Measurements from ENCODE around the gene CRHR1.

The CRHR1 gene

DNA sequence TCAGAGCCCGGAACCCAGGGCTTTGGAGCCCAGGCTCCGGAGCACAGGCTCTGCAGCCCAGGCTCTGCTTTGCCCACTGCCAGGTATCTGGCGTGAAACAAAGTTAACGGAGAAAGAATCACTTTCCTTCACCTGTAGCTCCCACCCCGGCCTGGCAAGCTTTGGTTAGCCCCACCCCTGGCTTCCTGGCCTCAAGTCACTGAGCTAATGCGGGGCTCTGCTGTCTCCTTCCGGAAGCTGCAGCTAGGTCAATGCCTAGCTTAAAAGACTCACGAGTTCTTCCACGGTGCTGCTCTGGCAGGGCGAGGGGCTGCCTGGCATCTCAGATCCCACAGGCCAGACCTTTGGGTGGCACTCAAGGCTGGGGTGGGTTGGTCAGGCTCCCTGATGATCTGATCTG lies 39.5 kb downstream of the CRHR1 start:
- DNase-seq (ENCODE audit: low read depth in 2 of 2) = no peak

DNA sequence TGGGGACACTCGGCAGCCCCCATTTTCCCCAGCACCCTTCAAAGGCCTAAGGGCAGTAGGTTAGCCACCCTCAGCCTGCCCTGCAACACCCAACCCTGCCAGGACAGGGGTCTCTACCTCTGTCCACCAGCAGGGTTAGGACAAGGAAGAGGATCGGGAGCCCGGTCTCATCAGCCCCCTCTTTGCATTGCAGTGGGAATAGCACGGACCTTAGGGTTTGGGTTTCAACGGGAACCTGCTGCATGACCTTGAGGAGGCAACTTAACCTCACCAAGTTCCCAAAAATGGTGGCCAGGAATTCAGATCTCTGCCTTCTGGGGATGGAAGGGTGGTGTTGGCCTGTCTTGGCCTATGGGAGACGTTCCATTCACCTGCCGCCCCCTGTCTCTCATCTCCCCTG lies 40.4 kb downstream of the CRHR1 start:
- no peak for DNase-seq (ENCODE audit: low read depth in 2 of 2)

DNA sequence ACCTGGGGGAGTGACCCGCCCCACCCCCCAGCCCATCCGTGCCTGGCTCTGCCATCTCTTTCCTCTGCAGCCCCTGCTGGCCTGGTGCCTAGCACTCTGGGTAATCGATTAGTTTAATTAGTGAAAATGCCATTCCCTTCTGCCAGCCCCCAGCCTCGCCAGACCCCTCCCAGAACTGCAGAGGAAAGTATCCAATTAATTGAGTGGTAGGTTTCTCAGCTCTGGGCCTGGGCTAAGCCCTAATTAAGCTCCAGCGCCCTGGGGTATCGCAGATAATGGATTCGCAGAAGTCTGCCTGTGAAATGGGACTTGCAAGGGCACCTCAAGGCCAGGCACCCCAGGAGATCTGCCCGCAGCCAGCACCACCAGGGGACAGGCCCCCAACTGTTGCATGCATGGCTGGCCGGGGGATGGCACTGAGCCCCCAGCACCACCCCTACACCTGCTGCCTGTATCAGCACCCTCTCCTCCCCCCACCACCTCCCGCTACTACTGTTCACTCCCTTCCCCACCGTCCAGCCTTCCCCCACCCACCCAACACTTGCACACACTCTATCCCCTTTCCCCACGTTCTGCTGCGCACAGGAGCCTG lies 40.9 kb downstream of the CRHR1 start:
- no peak for DNase-seq (ENCODE audit: low read depth in 2 of 2)

DNA sequence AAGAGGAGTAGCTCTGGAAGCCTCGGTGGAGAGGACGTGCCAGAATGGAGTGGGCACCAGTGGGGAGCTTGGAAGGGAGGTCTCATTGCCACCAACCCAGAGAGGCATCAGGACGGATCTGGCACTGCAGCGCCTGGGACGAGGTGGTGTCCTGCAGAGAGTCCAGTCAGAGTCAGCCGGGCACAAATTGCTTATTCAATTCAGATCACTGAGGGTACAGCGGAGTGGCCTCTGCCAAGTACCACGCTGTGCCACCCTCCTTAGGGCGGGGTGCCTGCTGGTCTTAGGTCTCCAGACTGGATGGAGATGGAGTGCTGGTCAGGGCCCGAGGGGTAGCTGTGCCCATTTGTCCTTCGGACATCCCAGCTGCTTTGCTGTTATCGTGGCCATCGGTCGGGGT lies 41.7 kb downstream of the CRHR1 start:
- no peak for DNase-seq (ENCODE audit: low read depth in 2 of 2)

DNA sequence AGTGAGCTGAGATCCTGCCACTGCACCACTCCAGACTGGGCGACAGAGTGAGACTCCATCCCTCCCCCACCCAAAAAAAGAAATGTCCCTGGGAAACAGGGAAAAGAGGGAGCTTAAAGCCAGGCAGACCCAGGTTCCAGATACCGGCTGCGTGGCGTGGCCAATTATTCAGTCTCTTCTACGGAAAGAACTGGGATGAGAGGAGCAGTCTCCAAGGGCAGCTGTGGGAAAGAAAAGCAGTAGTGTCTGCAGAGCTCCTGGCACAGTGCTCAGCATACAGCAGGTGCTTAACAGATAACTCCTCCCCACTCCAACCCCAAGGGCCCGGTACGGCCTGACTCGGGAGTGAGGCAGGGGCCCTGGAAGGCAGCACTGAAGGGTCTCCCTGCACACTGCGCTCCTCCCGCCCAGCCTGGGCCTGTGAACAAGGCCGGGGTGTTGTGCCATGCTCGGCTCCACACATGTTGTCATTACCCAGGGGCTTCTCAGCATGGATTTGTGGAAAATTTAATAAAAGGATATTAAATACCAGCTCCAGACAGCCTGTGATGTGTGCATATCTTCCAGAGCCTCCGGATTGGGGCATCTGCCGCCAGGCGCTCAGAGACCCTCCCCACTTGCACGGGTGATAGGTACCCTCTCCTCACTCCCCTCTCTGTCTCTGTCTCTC lies 42.9 kb downstream of the CRHR1 start:
- DNase-seq (ENCODE audit: low read depth in 2 of 2) = no peak

DNA sequence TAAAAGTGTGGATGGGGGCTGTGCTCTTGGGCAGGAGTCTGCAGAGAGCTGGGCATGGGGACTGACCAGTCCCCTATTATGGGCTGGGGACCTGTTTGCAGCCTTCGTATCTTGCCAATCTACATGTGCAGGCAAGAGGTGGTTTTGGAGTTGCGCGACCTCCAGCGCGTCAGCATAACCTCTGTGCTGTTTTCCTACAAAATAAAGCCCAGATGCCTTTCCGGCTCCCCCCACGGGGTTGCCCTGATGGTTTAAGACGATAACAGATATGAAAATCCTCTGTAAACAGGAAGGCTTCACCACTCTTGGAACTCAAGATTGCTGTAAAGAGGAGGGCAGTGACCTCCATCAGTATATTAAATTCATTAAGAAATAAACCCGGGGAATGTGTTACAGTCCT lies 44.1 kb downstream of the CRHR1 start:
- no peak for DNase-seq (ENCODE audit: low read depth in 2 of 2)

DNA sequence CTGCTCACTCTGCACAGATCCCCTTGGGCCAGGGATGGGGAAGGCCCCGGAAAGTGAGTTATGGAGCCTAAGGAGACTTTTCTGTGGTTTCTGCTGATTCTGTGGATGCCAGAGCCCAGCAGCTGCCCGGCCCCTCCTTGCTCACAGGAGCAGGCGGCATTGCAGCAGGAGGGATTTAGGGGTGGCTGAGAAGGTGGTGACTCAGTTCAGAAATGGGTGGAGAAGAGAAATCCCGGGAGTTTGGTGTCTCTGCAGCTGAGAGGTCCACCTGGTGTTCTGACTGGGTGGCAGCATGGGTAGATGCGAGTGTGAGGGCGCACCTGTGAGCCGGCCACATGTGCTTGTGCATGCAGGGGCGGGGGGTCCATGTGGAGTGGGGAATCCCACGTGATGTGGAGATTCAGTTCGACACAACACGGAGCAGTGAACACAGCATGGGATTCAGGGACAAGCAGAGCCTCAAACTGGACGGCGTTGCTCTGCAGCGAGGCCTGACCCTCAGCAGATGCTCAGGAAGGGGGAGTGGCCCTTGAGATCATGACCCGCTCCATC lies 44.5 kb downstream of the CRHR1 start:
- DNase-seq (ENCODE audit: low read depth in 2 of 2) = no peak

DNA sequence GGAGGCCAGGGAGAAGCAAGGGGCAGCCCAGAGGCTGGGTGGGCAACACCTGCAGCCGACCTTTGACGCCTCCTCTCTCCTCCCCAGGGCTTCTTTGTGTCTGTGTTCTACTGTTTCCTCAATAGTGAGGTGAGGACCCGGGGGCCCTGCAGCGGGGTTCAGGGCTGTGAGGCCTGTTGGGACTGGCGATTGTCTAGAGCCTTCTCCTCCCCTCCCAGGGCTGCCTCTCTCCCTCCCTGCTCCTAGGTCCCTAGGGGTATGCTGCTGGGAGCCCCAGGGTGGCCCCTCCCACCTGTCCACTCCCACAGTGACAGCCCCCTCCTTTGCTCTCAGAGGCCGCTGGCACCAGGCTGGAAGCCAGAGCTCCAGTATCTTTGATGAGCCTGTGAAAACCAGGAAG lies 49.8 kb downstream of the CRHR1 start:
- DNase-seq (ENCODE audit: low read depth in 2 of 2) = no peak

DNA sequence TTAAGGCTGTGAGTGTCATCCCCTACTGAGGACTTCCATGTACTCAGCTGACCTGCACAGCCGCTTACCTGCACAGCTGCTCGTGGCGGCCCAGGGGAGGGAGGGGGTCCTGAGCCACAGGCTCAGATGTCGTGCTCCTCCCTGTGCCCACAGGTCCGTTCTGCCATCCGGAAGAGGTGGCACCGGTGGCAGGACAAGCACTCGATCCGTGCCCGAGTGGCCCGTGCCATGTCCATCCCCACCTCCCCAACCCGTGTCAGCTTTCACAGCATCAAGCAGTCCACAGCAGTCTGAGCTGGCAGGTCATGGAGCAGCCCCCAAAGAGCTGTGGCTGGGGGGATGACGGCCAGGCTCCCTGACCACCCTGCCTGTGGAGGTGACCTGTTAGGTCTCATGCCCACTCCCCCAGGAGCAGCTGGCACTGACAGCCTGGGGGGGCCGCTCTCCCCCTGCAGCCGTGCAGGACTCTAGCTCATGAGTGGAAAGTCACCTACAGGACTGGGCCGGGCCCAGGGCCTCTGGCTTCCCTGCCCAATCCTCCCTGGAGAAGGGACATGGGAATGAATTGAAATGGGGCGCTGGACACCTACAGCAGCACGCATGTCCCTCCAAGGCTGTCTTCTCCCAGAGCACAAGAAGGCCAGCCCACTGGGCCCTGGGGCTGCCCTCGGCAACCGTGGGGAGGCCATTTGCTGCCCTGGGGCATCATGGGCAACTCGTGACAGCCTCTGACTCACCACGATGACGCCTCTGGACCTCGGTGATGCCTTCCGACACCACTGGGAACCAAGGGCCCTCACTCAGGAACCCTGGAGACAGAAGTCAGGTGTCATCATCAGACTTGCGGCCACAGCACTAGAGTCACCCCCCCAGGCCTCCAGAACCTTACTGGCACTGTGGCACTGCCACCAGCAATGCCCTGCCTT lies 50.6 kb downstream of the CRHR1 start:
- DNase-seq (ENCODE audit: low read depth in 2 of 2) = no peak

DNA sequence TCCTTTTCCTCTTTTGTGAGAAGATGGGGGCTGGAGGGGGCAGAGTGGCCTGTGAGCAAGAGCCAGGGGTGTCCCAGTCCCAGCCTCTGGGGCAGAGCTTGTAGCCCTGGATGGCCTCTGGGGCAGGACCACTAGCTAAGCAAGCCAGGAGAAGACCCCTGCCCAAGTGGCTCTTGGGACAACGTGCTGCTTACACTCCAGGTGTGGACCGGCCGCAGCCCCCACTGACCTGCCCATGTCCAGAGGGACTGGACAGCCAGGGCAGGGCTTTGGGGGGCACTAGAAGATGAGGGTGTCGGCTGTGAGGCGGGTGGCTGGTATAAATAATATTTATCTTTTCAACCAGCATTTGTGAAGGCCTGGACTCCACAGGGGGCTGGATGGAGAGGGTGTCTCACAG lies 51.4 kb downstream of the CRHR1 start:
- DNase-seq (ENCODE audit: low read depth in 2 of 2) = no peak

DNA sequence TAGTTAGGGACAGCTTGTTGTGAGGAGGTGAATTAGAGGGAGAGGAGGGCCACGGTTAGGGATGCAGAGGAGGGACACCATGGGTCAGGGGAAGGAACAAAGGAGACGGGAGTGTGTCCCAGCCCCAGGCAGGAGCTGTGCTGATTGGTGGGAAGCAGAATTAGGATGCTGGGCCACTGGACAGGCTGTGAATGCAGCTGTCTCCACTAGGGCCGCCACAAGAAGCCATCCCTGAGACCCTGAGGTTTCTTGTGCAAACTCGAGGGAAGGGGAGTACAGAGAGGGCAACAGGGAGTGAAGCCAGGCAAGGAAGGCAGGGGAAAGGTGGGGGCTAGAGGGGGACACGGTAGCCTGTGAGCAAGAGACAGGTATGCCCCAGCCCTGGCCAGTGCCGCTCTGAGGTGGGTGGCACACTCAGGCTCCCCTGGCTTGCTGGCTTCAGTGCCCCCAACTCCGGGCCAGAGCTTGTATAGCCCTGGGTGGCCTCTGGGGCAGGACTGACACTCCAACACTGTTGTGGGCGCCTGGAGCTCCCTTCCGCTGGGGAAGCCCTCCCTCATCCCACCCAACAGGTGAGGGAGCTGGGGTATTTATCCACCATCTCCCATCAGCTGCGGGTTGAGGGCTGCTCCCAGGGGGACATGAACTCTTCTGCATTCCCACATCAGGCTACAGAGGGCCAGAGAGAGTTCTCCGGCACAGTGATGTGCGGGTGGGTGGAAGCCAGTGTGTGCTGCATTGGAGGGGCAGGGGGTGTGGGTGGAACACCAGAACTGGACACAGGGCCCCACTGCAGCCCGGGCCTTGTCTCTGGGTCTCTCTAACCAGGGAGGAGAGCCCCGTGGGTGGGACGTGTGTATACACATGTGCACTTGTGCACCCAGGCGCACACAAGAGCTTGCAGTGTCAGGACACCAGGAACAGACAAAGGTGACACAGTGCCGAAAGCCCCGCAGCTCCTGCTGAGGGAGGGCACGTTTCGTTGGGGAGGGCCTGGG lies 52.2 kb downstream of the CRHR1 start:
- DNase-seq (ENCODE audit: low read depth in 2 of 2) = no peak

DNA sequence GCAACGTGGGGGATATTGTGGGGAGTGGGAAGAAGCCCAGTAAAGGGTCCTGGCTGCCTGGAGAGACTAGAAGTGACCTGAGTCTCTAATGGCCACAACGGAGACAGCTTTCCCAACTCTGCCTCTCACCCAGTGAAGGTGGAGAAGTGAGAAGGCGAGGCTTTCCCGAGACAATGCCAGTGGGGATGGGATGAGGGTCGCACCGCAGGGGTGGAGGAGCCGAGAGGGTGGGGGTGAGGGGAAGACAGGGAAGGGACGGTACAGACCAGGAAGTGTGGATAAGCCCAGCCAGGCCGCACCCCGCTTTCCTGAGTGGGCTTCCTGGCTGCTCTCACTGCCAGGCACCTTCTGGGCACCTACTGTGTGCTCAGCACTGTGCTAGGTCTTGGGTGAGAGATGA lies 53.1 kb downstream of the CRHR1 start:
- no peak for DNase-seq (ENCODE audit: low read depth in 2 of 2)

DNA sequence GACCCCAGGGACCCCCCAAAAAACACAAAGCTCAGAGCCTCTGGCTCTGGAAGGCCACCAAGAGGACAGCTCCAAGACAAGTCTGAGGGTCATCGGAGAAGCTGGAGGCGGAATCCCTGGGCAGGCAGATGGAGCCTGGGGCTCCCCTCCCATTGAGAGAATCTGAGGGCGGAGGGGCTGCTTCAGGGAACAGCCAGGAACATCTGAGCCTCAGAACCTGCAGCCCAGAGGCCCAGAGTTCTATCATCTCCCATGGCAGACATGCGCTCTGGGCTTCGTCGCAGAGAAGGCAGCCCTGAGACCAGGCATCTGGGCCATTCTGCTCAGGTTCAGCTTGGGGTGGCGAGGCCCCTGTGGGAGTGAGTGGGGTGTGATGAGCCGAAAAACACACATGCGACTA lies 53.5 kb downstream of the CRHR1 start:
- no peak for DNase-seq (ENCODE audit: low read depth in 2 of 2)

DNA sequence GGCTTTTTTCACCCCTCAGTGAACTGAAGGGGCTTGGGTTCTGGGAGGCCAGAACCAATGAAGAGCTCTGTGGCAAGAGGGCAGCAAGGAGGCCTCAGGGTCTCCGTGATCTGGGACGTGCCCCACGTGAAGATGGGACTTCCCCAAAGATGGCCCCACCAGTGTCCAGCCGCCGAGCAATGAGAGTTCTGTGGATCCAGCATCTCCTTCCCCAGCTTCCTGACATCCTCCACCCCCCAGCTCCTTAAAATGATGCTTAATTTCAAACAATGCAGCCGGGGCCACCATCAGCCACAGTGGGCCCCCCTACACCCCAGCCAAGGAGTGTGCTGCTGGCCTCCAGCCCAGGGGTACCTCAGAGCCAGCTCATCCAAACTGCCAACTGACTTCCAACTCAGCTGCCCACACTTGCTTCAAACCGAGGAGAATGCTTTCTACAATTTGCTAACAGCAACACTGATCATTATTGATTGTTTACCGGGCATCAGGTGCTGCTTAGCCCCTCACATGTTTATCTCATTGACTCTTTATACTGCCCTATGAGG lies 54.7 kb downstream of the CRHR1 start:
- no peak for DNase-seq (ENCODE audit: low read depth in 2 of 2)

DNA sequence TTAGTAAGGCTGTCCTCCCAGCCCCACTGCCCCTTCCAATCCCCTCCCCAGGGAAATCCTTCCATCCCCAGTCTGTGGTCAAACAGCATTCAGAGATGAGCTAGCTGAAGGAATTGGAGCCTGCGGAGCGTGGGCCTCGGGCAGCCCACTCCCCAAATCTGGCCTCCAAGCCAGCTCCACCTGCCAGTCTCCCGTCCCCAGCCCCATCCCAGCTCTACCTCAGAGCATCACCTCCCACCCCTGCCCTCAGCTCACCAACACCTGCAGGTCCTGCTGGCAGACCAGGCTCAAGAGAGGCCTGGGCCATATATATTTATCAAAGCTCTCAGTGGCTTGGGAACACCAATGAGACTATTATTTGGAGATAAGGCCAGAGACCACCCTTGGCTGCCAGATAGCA lies 55.3 kb downstream of the CRHR1 start:
- DNase-seq (ENCODE audit: low read depth in 2 of 2) = no peak

DNA sequence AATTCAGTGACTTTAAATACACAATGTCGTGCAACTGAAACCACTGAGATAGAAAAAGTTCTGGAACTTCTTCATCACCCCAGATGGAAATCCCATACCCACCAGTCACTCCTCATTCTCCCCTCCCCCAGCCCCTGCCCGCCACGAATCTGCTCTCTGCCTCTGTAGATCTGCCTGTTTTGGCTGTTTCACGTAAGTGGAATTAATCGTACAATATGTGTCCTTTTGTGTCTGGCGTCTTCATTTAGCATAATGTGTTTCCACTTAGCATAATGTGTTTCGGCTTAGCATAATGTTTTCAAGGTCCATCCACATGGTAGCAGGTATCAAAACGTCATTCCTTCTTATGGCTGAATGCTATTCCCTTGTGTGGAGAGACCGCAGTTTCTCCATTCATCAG lies 57.1 kb downstream of the CRHR1 start:
- DNase-seq (ENCODE audit: low read depth in 2 of 2) = no peak

DNA sequence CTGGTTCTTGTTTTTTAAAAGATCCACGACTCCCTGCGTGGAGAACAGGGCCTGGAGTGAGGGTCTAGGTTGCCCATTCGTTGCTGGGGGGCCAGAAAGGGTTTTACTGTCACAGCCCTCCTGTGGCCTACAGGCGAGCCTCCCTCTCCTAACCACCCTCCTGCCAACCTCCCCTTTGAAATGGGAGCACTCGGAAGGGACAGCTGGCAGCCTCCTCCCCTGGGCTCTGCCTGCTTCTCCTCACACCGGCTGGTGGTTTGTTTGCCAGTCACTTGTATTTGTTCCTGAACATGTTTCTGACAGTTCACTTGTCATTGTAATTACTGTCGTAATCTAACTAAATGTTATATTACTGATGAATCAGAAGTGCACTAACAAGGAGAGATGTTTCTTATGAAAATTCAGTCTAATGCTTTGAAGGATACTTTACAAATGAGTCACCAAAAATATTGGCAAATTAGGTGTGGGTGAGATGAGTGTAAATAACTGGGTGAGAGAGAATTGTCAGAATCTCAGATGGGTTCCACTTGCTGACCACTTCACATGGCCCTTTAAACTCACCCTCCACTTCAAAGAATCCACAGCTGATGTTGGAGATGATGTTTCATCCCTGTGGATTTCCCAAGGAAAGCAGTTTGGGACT lies 57.9 kb downstream of the CRHR1 start:
- no peak for DNase-seq (ENCODE audit: low read depth in 2 of 2)

DNA sequence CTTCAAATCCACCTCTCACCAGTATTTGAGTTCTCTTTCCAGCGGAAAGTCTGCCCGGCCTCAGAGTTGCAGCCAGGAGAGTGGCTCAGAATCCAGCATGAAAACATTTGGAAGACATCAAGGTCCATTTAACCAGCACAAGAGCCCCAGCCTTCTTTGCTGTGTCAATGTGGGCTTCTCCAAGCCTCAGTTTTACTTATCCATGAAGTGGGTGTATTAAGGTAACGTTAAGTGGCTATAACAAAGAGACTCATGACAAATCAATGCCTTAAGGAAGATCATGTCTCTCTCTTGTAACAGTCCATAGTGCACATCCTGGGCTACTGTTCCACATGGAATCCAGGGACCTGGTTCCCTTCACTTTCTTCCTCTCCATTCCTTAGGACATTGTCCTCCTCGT lies 59.6 kb downstream of the CRHR1 start:
- DNase-seq (ENCODE audit: low read depth in 2 of 2) = no peak

DNA sequence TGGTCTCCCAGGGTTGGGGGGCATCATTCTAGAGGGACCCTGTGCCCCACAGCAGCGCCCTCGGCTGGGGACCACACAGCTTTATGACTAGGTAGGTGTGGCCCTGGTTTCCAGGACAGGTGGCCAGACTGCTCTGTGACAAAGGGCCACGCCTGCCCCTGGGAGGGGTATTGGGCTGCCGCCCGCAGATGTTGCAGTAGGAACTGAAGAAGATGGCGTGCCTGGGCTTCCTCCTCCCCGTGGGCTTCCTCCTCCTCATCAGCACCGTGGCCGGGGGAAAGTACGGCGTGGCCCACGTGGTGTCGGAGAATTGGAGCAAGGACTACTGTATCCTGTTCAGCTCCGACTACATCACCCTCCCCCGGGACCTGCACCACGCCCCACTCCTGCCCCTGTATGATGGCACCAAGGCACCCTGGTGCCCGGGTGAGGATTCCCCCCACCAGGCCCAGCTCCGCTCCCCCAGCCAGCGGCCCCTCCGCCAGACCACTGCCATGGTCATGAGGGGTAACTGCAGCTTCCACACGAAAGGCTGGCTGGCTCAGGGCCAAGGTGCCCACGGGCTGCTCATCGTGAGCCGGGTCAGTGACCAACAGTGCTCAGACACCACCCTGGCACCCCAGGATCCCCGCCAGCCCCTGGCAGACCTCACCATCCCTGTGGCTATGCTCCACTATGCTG lies 60.7 kb downstream of the CRHR1 start, which contains the start of gene SPPL2C:
Gene SPPL2C (plus strand): TSS at position 187 of the 681 bp plus-strand sequence. CDS start 26 bp downstream, at position 213.
- DNase-seq (ENCODE audit: low read depth in 2 of 2) = no peak
